ENCODE data around the gene CKM.

Gene CKM

DNA sequence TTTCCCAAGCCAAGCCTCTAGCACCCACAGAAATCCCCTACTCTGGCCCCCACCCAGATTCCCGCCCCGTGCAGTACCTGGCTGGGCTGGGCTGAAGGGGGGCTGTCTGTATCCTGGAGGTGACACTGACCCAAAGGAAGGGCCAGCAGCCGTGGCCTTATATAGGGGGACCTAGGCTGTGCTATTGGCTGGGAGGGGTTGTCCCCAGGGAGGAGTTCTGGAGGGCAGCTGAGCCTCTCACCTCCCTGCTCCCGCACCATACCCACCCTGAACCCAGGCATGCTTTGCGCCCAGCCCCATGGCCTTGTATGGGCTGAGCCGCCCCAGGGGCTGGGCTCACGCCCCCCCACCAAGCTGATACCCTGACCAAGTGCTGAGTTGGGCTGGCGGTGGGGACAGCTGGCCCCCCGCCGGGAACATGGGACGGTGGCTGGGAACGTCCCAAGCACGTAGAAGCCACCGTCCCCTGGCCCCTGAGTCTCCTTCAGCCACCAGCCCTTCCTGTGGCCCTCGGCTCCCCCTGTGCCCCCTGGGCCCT lies at the start of gene CKM:
TSS of gene CKM (minus strand) at position 132 of the 538 bp plus-strand sequence. CDS start 3,162 bp downstream, outside the sequence.
- DNase-seq, result no peak

DNA sequence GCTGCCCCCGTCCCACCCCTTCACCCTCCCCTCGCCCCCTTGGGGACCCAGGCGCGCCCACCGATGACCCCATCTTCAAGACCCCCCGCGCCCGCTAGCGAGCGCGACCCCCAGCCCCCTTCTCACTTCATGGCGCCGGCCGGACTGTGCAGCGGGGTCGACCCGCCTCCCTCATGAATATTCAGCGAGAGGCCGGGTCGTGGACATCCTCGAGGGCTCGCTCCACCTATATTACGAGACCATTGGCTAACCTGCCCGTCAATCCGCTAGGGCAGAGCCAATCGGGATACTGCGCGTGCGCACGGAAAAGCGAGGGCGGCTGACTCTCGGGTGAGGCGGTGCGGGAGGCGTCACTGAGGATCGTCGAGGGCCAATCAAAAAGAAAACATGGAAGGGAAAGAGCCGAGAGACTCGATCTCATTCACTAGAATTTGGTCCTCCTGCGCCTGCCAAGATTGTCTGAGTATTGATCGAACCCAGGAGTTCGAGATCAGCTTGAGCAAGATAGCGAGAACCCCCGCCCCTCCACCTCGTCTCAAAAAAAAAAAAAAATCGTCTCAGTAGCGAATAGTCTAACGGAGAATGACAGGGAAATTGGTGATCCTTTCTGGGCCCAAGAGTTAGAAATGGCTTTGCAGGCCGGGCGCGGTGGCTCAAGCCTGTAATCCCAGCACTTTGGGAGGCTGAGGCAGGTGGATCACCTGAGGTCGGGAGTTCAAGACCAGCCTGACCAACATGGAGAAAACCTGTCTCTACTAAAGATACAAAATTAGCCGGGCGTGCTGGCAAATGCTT lies 47.9 kb upstream of the CKM start, which contains the start of gene ERCC2:
TSS of gene ERCC2 (minus strand) at position 164 of the 795 bp plus-strand sequence. CDS start at position 131, 33 bp downstream.
- DNase-seq, result peak; percentile 97 to 99 (median 99)

DNA sequence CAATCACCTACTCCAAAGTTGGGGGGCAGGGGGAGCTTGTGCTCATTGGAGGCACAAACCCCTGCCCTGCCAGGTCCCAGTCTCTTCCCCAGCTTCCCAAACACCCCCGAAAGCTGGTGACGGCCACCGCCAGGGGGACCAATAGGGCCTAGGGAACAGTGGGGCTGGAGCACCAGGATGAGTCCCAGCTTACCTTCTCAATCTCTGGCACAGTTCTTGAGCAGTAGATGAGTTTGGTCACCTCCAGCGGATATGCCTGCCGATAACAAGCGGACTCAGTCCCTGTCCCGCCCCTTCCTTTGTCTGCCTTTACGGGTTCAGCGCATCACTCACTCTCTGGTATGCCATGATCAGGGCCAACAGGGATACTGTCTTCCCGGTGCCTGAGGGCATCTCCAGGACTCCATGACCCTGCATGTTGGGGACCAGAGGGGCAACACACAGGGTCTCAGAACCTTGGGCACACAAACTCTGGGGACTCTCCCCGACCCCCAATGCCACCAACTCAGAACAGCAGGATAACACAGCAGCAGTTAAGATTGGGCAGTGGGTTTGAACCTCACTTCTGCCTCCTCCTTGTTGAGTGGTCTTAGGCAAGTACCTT lies 46.2 kb upstream of the CKM start:
- no peak for DNase-seq

DNA sequence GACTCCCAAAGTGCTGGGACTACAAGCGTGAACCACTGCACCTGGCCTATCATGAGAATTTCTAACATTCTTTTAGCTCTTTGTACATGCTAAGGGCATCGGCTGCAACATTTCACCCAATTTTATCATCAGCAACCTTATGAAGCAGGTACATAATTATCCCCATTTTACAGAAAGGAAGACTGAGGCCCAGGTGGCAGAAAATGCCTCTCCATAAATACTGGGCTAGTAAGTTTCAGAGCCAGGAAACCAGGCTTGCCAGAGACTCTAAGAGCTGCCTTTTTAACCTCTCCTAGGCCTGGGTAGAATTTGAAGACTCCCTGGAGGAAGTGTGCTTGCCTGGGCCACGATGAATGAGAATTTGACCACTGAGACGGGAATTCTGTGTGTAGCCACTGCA lies 45.5 kb upstream of the CKM start:
- no peak for DNase-seq

DNA sequence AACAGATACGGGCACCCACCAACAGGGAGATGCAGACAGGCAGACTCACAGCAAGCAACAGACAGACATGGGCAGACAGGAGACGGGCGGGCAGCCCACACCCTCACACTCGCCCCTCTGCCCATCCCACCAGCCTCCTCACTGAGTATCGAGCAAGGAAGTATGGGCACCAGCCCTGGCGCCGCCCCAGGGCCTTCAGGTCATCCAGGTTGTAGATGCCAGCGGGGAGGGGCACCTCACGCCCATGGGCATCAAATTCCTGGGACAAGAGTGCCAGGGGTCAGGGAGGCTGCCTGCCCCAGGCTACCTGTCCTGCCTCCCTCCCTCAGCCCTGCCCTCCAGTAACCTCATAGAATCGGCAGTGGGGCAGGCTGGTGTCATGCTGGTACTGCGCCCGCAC lies 42.0 kb upstream of the CKM start:
- no peak for DNase-seq

DNA sequence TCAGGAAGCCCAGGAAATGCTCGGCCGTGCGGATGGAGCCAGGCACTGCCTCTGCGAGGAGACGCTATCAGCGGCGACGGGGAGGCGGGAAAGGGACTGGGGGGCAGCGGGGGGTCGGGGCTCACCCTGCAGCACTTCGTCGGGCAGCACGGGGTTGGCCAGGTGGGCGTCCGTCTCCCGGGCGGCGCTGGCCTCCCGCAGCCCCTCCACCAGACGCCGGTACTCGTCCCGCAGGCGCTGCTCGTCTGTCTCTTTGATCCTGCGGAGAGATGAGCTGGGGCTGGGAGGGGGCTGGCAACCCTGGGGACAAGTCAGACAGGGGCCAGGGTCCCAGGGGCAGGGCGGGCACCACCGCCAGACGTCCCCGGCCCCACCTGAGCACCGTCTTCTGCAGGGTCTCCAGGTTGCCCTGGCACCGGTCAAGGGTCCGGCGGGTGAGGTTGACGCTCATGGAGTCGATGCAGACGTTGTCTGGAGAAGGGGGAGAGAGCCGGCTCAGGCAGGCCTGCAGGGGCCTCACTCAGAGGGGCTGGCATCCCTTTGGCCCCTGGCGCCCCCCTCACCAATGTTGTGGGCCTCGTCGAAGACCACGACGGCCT lies 41.3 kb upstream of the CKM start:
- no peak for DNase-seq

DNA sequence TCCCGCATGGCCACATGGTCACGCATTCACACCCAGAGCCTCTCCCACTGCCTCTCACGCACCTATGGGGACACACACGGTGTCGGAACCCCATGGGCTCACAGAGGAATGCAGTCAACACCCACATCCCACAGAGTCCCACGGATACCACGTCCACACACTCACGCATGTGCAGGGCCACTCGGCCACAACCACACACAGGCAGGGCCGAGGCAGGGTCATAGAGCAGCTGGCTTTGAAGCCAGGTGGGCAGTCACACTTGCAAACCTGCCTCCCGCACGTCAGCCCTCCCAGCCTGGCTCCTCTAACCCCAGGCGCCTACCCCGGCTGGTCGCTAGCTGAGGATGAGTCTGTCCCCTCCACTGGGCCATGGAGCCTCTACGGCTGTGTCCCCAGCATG lies 39.6 kb upstream of the CKM start:
- DNase-seq, result no peak

DNA sequence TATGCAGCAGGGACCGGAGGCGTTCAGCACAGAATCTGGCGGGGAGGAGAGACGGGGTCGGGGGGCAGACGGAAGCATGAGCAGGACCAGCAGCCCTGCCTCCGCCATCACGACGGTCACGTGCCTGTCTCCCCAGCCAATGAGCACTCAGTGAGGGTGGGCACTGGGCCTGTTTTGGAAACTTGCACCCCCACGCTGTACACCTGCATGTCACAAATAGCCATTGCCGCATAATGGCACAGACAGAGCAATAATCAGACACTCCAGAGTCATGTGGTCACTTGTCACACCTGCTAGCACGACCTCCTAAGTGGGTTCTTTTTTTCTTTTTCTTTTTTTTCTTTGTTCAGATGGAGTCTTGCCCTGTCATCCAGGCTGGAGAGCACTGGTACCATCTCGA lies 38.9 kb upstream of the CKM start:
- peak in 1 of 3 experiments; percentile 29 for DNase-seq

DNA sequence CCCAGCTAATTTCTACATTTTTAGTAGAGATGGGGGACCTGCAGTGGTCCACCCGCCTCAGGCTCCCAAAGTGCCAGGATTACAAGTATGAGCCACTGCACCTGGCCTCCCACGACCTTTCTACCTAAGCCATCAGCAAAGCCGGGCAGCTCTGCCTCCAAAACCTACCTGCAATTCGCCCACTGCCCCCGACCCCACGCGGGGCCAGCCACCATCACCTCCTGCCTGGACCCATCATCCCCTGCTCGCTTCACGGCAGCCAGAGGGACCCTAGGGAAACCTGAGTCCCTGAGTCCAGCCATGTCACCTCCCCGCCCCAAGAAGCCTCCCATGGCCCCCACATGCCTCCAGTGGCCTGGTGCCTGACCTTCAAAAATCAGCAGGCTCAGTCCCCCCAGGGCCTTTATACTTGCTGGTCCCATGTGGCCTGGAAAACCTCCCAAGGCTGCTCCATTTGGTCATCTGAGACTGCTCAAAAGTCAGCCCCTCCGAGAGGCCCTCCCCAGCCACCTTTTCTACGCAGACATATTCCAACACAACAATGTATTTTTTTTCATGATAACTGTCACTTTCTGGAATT lies 35.6 kb upstream of the CKM start:
- DNase-seq, result no peak

DNA sequence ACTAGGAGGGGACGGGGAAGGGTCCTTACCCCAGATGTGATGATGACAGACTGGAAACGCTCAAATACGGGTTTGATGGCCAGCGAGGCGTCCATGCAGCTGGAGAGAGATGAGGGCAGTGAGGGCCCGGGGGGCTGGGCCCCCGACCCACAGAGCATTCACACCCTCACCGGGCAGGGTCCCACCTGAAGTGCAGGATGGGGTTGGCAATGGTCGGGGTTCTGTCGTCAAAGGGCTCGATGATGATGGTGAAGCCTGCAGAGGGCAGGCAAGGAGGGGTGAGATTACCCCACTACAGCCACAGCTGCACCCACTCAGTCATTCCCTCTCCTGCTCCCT lies 34.7 kb upstream of the CKM start:
- no peak for DNase-seq

DNA sequence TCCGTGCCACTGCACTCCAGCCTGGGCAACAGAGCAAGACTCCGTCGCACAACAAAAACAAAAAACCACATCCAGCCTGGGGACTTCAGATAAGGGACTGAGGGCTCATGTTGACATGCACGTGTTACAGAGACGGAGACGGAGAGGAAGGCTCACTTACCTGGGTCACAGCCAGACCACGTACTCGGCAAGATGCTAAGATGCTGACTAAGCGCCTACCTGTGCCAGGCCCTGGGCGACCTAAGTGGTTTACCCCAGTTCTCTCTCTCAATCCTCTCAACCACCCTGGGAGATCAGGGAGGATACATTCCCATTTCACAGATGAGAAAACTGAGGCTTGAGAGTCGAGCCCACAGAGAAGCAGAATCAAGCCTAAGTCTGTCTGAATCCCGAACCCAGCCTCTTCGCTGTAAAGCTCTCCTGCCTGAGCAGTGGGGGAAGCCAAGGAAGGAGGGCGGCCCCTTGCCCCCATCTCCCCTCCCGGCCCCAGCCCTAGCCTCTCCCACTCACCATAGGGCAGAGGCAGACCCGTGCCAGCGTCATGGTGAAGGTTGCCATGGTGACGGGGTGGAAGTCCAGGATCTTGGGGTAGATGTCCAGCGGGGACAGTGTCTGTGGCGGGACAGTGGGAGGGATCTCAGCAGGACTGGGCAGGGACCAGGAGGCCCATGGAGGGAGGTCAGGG lies 34.2 kb upstream of the CKM start:
- no peak for DNase-seq

DNA sequence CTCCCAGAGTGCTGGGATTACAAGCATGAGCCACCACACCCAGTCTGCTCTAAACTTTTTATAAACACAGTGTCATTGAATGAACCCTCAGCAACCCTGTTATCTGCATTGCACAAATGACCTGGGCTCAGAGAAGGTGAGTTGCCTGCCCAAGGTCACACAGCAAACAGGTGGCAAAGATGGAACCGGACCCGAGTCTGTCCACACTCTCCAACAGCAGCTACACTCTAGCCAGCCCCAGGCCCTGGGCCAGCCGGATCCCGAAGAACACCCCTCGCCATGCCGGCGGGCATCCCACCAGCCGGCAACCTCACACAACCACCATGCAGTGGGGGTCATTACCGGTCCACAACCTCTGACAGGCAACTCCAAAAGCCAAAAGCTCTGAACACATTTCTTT lies 33.2 kb upstream of the CKM start:
- DNase-seq, result no peak

DNA sequence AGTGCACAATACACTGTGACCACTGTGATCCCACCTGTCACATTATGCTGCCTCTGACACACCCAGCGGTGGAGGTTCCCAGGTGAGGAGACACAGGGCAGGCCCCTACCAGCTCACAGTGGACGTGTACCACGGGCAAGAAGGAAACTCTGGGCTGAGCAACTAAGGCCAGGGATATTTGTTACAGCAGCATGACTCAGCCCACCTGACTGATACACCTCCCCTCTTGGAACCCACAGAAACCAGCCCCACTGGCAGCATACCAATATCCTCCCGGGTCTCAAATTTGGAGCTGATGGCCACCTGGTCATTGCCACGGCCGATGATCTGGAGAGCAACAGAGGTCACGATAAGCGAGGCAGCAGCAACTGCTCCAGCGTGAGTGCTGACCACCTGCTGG lies 32.7 kb upstream of the CKM start:
- no peak for DNase-seq

DNA sequence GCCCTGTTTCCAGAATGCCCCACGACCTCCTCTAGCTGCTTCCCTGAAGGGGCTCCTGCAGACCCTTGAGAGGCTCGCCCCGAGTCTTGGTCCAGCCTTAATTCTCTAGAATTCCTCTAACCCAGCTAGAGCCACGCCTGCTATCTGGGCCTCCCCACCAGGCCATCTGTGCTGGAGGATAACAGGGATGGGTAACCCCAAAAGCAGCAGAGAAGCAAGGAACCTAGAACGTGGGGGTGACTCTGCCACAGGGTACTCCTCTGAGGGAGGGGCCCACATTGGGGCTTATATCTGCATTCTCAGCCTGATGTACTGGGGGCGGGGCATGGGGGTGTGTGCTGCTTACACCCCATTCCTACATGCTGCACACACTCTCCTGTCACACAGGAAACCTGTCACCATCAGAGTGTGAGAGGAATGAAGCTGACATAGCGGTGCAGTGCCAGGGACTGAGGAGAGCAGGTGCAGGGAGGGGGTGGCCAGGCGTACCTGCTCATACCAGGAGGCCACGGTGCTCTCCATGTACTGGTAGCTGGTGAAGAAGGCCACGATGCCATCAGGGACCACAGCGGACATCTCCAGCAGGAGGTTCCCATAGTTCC lies 31.7 kb upstream of the CKM start:
- DNase-seq, result no peak

DNA sequence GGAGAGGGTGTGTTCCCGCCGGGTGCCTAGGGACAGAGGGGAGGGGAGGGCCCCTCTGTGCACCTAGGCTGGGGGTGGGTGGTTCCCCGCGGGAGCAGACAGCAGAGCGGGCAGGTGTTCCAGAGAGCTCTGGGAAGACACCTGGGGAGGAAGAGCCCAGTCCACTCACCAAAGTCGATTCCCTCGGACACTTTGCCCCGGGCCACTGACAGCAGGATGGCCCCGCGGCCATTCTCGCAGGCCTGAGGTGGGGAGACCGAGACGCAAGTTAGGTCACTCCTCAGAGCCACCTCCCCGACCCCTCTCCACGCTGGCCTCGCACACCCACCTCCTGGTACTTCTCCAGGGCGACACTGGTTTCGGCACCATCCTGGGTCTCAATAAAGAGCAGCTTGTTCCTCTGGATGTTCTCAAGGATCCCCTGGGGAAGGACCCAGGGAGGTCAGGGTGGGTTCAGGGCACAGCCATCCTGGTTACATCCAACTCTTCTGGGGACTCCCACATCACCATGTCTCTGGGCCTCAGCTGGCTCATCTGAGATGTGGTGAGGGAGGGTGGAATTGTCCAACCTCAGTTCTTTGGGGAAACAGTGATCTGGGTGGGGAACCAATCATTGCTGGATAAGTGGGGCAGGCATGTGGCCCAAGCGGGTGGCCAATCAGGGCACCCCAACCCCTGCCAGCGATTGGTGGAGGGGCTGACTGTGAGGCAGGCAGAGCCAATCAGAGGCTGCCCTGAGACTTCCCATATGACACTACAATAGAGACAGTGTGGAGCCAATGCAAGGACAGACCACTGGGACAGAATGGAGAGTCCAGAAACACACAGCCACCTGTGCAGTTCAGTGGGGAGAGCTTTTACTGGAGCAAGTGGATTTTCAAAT lies 30.5 kb upstream of the CKM start:
- no peak for DNase-seq

DNA sequence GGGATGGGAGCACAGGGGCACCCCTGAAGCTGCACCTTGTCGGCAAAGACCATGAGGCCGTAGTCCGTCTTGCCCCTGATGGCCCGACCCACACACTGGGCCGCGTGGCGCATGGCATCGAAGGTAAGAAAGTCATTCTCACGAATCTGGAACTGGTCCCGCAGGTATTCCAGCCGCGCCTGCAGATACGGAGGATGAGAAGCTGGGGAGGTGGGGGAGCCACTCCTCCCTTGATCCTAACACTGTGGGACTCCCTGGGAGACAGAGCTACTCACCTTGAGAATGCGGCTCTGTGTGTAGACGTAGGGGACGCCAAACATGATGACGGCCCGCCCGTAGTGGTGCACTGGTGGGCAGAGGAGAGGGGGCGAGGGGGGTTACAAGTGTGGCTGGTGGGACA lies 29.8 kb upstream of the CKM start:
- DNase-seq, result no peak

DNA sequence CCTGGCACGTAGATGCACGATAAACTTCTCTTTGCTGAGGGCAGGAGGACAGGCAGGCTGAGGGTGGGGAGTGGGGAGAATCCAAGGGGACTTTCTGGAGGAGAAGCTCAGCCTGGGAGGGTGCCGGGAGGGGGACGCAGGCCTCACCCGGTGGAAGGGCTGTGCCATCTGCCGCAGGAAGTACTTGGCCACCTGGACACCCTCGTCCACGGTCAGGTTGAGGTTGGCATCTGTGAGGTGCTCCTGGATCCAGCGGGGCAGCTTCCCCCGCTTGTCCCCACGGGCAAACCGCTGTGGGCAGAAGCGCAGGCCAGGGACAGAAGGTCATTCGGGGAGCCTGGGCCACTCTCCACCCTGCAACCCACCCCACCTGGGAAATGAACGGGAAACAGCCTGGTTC lies 29.4 kb upstream of the CKM start:
- DNase-seq, result no peak

DNA sequence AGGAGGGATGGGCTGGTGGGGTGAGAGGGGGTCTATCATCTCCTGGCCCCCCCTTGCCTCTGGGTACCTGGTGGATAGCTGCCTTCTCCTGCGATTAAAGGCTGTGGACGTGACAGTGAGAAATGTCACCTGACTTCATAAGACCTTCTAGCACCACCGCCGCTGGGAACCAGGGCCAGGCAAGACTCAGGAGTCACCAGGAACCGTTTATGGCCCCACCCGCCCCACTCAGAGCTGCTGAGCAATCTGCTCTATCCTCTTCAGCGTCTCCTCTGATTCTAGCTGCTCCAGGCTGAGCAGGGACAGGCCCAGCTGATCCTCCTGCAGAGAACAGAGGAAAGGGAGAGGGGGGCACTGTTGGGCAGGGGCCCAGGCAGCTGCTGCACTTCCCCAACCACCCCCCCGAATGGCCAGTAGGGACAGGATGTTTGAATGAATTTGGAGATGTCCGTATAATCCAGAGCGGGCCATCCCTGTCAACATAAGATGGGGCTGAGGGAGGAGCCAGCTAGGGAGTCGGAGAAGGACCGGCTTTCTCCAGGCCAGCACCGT lies 28.8 kb upstream of the CKM start:
- no peak for DNase-seq

DNA sequence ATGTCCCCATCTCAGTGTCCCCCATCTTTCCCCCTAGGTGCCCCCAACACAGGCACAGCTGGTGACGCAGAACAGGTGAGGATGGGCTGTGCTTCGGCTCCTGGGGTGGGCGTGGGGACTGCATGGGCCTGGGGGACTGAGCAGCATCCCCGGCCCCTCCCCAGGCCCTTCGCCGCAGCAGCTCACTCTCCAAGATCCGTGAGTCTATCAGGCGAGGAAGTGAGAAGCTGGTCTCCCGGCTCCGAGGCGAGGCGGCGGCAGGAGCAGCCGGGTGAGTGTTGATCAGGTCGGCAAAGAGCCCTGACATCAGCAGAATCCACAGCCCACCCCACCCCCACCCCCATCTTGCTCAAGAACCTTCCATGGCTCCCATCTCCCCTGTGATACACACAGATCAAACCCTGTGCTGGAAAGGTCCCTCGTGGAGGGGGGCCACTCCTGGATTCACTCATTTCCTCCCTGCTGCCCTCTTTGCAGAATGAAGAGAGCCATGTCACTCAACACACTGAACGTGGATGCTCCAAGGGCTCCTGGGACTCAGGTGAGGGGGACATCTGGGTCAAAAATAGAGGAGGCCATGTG lies 27.9 kb upstream of the CKM start:
- DNase-seq, result no peak

DNA sequence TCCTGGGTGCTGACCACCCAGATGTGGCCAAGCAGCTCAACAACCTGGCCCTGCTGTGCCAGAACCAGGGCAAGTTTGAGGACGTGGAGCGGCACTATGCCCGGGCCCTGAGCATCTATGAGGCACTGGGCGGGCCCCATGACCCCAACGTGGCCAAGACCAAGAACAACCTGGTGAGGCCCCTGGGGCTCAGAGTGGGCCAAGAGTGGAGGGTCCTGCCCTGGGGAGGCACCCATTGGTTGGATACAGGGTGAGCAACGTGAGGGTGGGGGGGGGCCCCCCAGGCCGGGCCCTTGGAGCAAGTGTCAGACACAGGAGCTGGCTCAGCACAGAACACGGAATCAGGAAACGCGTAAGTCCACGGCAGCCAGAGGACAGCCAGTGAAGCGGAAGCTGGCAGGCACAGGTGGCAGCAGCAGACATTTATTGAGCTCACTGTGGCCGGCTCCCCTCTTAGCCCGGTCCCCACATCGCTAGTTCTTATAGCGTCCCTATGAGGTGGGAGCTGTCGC lies 26.8 kb upstream of the CKM start:
- DNase-seq, result no peak

DNA sequence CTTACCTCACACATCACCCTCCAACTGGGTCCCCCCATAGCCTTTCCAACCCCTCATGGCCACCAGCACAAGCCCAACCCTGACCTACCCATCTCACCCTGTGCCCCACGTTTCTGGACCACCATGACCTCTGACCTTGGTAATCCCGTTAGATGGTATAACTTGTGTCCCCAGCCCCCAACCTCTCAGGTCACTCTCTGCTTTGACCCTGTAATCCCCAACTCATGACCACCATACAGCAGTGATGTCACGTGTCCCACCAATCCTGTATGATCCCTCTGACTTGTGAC lies 26.4 kb upstream of the CKM start:
- no peak for DNase-seq
